GM23338 (cell line): ENCODE data around the gene CELF2. TPM values are rescaled to one million over a fixed set of nuclear protein-coding genes. Genes with fewer than 3 reads are reported as not detected.

ENCODE experiments used
- ATAC-seq: fragments of 200-7000 bp; cut with Tn5 transposase; 3 replicates; pipeline ENCODE4 v1.9.1; 2020
- DNase-seq: peaks from one replicate; pipeline ENCODE4 v3.0.0-alpha.2; 2015; ENCODE audit warnings: low spot score
- H2AFZ ChIP-seq: fragments of 200-600 bp; sonication (generic); 2 replicates; pipeline ENCODE4 v1.8.0; 2016; ENCODE audit warnings: antibody characterized with exemption, mild to moderate bottlenecking, moderate library complexity
- H3F3A ChIP-seq: fragments of 200-600 bp; sonication (generic); replicated peaks from 2 replicates; pipeline ENCODE4 v1.8.0; 2017; ENCODE audit warnings: antibody characterized with exemption, mixed run types, low read depth
- H3K27ac ChIP-seq: fragments of 200-600 bp; sonication (generic); 2 replicates; pipeline ENCODE4 v1.6.1; 2016; ENCODE audit warnings: low read depth
- H3K27me3 ChIP-seq: fragments of 200-600 bp; sonication (generic); 2 replicates; pipeline ENCODE4 v1.8.0; 2016; ENCODE audit warnings: mild to moderate bottlenecking, mixed run types, moderate library complexity; ENCODE audit not compliant: insufficient read depth
- H3K36me3 ChIP-seq: fragments of 200-600 bp; sonication (generic); 2 replicates; pipeline ENCODE4 v1.8.0; 2016; ENCODE audit warnings: mild to moderate bottlenecking; ENCODE audit not compliant: insufficient read depth
- H3K4me1 ChIP-seq: fragments of 200-600 bp; sonication (generic); 2 replicates; pipeline ENCODE4 v1.8.0; 2016; ENCODE audit warnings: mild to moderate bottlenecking, moderate library complexity; ENCODE audit not compliant: insufficient read depth
- H3K4me2 ChIP-seq: fragments of 200-600 bp; sonication (generic); 2 replicates; pipeline ENCODE4 v1.7.1; 2017; ENCODE audit warnings: mixed run types
- H3K4me3 ChIP-seq: fragments of 200-600 bp; sonication (generic); 2 replicates; pipeline ENCODE4 v1.6.1; 2016; ENCODE audit warnings: mixed run types
- H3K79me2 ChIP-seq: fragments of 200-600 bp; sonication (generic); replicated peaks from 2 replicates; pipeline ENCODE4 v1.8.0; 2017; ENCODE audit warnings: mild to moderate bottlenecking; ENCODE audit not compliant: insufficient read depth
- H3K9me2 ChIP-seq: fragments of 200-600 bp; sonication (generic); 2 replicates; pipeline ENCODE4 v1.8.0; 2017; ENCODE audit not compliant: insufficient read depth
- H4K20me1 ChIP-seq: fragments of 200-600 bp; sonication (generic); replicated peaks from 2 replicates; pipeline ENCODE4 v1.8.0; 2017; ENCODE audit warnings: mild to moderate bottlenecking; ENCODE audit not compliant: insufficient read depth
- H3K27ac Mint-ChIP-seq: 2 replicates; pipeline ENCODE4 v1.8.0; 2020; ENCODE audit warnings: inconsistent platforms, mild to moderate bottlenecking, moderate library complexity, mixed read lengths
- H3K27me3 Mint-ChIP-seq: 3 replicates; pipeline ENCODE4 v1.8.0; 2022; ENCODE audit warnings: low read depth, mild to moderate bottlenecking, moderate library complexity, mixed read lengths, inconsistent platforms; ENCODE audit not compliant: insufficient read depth, poor library complexity
- H3K36me3 Mint-ChIP-seq: 3 replicates; pipeline ENCODE4 v1.8.0; 2021; ENCODE audit warnings: low read depth, mild to moderate bottlenecking, inconsistent platforms, moderate library complexity, mixed read lengths
- H3K4me1 Mint-ChIP-seq: 3 replicates; pipeline ENCODE4 v1.8.0; 2020; ENCODE audit warnings: mild to moderate bottlenecking, inconsistent platforms, mixed read lengths
- H3K4me3 Mint-ChIP-seq: 3 replicates; pipeline ENCODE4 v1.8.0; 2021; ENCODE audit warnings: moderate library complexity, mild to moderate bottlenecking, inconsistent platforms, mixed read lengths
- H3K9me3 Mint-ChIP-seq: 3 replicates; pipeline ENCODE4 v1.8.0; 2020; ENCODE audit warnings: moderate library complexity, mild to moderate bottlenecking, inconsistent platforms, mixed read lengths
- CREB1 ChIP-seq: fragments of 250-450 bp; sonication (Bioruptor Pico); IDR thresholded peaks from 2 replicates; pipeline ENCODE4 v1.5.0; 2020; ENCODE audit warnings: low read depth, mild to moderate bottlenecking, moderate library complexity
- CTCF ChIP-seq, 2 experiments: fragments of 200-600 bp in 1 of 2; sonication (generic) in 1 of 2; conservative IDR thresholded peaks; 2 replicates each; pipeline versions ENCODE4 v1.5.1 to v1.6.1; 2016 to 2017; ENCODE audit warnings: antibody characterized with exemption in 2 of 2, low read depth in 2 of 2, mild to moderate bottlenecking in 2 of 2, moderate library complexity in 1 of 2
- ETS1 ChIP-seq: IDR thresholded peaks from 2 replicates; pipeline ENCODE4 v1.6.1; 2016; ENCODE audit warnings: antibody characterized with exemption
- EZH2 ChIP-seq: fragments of 200-600 bp; sonication (generic); IDR thresholded peaks from one replicate; pipeline ENCODE4 v1.8.0; 2017; ENCODE audit warnings: antibody characterized with exemption, mild to moderate bottlenecking, low read depth; ENCODE audit not compliant: unreplicated experiment
- EZH2phosphoT487 ChIP-seq: fragments of 200-600 bp; sonication (generic); IDR thresholded peaks from one replicate; pipeline ENCODE4 v1.8.1; 2018; ENCODE audit warnings: antibody characterized with exemption; ENCODE audit not compliant: unreplicated experiment
- JUNB ChIP-seq: IDR thresholded peaks from one replicate; pipeline ENCODE4 v1.6.1; 2016; ENCODE audit warnings: antibody characterized with exemption; ENCODE audit not compliant: unreplicated experiment
- NANOG ChIP-seq: IDR thresholded peaks from 2 replicates; pipeline ENCODE4 v1.6.1; 2016; ENCODE audit warnings: antibody characterized with exemption, borderline replicate concordance
- POLR2AphosphoS5 ChIP-seq: IDR thresholded peaks from 2 replicates; pipeline ENCODE4 v1.6.1; 2016; ENCODE audit warnings: antibody characterized with exemption, low read depth
- REST ChIP-seq: IDR thresholded peaks from one replicate; pipeline ENCODE4 v1.6.1; 2018; ENCODE audit warnings: antibody characterized with exemption; ENCODE audit not compliant: unreplicated experiment
- STAT1 ChIP-seq: IDR thresholded peaks from one replicate; pipeline ENCODE4 v1.6.1; 2016; ENCODE audit warnings: antibody characterized with exemption; ENCODE audit not compliant: unreplicated experiment
- ZNF114 ChIP-seq: fragments of 250-450 bp; sonication (Bioruptor Pico); IDR thresholded peaks from 2 replicates; pipeline ENCODE4 v1.5.0; 2020; ENCODE audit warnings: mild to moderate bottlenecking, moderate library complexity
- ZNF331 ChIP-seq: fragments of 250-450 bp; sonication (Bioruptor Pico); IDR thresholded peaks from 2 replicates; pipeline ENCODE4 v1.5.0; 2020; ENCODE audit warnings: low read depth, mild to moderate bottlenecking, moderate library complexity
- ZNF462 ChIP-seq: fragments of 250-450 bp; sonication (Bioruptor Pico); IDR thresholded peaks from 2 replicates; pipeline ENCODE4 v1.5.0; 2020; ENCODE audit warnings: mild to moderate bottlenecking, moderate library complexity
- polyA plus RNA-seq: library from polyadenylated mRNA; unstranded; fragments of >200 nt; fragmentation: Nextera tagmentation; extraction: Ambion mirVana; gene quantifications from 2 replicates; pipeline ENCODE4 v1.2.1, GENCODE V29; 2016
- total RNA-seq: library from RNA; depleted of rRNA; stranded (reverse); fragments of >200 nt; shearing (Covaris generic); gene quantifications from 2 replicates; pipeline ENCODE4 v1.2.3, GENCODE V29; 2014

CELF2 gene
- total and polyA plus RNA-seq, 2 experiments from 2014 or later = 18.1 to 22.5 TPM

DNA sequence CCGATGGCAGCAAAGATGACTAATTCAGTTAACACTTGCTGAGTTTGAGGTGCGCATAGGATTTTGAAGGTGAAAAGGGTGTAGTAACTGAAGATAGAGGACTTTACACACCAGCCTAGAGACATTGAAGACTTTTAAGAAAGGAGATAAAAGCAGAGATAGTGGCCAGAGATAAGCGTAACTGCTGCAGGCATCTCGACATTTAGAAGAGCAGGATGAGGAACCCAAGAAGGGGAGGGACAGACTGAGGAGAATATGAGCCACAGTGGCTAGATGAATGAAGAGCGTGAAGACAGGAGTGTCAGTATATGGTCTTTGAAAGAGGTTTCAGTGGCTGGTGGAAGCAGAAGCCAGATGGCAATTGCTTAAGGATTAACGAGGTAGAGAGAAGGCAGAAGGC is 71.6 kb downstream of the CELF2 start (continued):
- no peak for TF ChIP-seq ZNF114 (CRISPR knock-in tag)
- no peak for TF ChIP-seq CTCF (conservative IDR thresholded peaks at IDR 0.05; ENCODE audit: low read depth in 2 of 2)

DNA sequence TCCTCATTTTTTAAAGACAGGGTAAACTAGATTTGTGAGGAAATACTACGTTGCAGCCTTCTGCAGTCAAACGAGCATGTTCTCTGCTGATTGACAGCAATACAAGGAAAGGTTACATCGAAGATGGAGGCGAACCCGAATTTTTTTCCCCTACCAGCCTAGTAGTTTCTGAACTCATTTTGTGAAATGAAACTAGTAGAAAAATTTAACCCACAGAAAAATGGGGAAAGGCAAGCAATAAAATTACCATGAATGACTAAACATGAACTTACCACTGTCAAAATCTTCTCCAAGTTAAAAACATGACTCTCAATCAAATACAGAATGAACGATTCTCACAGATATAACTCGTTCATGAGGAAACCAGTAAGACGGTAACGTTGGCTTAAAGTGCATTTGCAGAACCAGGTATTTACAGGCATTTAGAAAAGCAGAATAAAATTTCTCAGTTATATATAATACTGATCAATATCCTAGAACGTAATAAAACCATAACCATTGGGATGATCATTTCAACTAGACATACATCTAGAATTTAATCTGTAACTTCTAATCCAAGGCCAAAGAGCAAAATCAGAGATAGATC is 73.9 kb downstream of the CELF2 start:
- H3F3A ChIP-seq = no peaks in the 10 kb centered on the region
- H3K27ac Mint-ChIP-seq = no peak overlapping the region
- TF ChIP-seq STAT1 (no peak), POLR2AphosphoS5 (no peak), ZNF462 (CRISPR knock-in tag) (no peak), ETS1 (no peak), ZNF114 (CRISPR knock-in tag) (no peak), JUNB (no peak), NANOG (no peak), ZNF331 (CRISPR knock-in tag) (no peak), REST (no peak), CREB1 (CRISPR knock-in tag) (no peak), EZH2phosphoT487 (no peak), EZH2 (no peak)

More for the DNA sequence above, 73.9 kb downstream of the CELF2 start:
- H4K20me1 ChIP-seq = no peaks in the 10 kb centered on the region
- H3K4me1 Mint-ChIP-seq = peaks cover 26% of the 10 kb centered on the region
- no peak overlapping the region for H3K4me3 ChIP-seq
- no peak overlapping the region for H2AFZ ChIP-seq
- H3K4me2 ChIP-seq = no peak overlapping the region
- peaks cover 7% of the 10 kb centered on the region; the same call in 1 of the 2 replicates for H3K9me2 ChIP-seq
- no peak for ATAC-seq
- H3K27ac ChIP-seq = no peak overlapping the region
- peaks cover 4% of the 10 kb centered on the region for H3K27me3 Mint-ChIP-seq
- H3K4me3 Mint-ChIP-seq = no peak overlapping the region
- no peak for DNase-seq
- H3K79me2 ChIP-seq = no peaks in the 10 kb centered on the region
- H3K36me3 Mint-ChIP-seq = no peaks in the 10 kb centered on the region
- H3K9me3 Mint-ChIP-seq = no peaks in the 10 kb centered on the region
- H3K27me3 ChIP-seq = no peaks in the 10 kb centered on the region
- H3K4me1 ChIP-seq = peaks cover 29% of the 10 kb centered on the region
- H3K36me3 ChIP-seq = no peaks in the 10 kb centered on the region
